Measurements from ENCODE around the gene SPPL2B. TPM values are rescaled to one million over a fixed set of nuclear protein-coding genes. Genes with fewer than 3 reads are reported as not detected.

SPPL2B gene
- total RNA-seq, 1 donor from 2014 or later = 22.5 TPM

Other genes starting within 250 kb of the SPPL2B start
- 18.7 and 25.5 TPM in 2 replicates for gene MOB3A, start 232.4 kb upstream of the SPPL2B start, total RNA-seq
- 0.46 and 0.74 TPM in 2 replicates for gene IZUMO4, start 231.8 kb upstream of the SPPL2B start, total RNA-seq
- gene AP3D1, start 177.1 kb upstream of the SPPL2B start, total RNA-seq = 90.9 and 100 TPM in 2 replicates
- 4.7 and 5.4 TPM in 2 replicates for gene DOT1L, start 164.8 kb upstream of the SPPL2B start, total RNA-seq
- gene PLEKHJ1, start 92.4 kb upstream of the SPPL2B start, total RNA-seq = 55.3 and 63.0 TPM in 2 replicates
- gene SF3A2, start 91.9 kb upstream of the SPPL2B start, total RNA-seq = 45.0 and 50.4 TPM in 2 replicates
- 0.86 and 1.1 TPM in 2 replicates for gene AMH, start 79.4 kb upstream of the SPPL2B start, total RNA-seq
- 0.07 and 0.39 TPM in 2 replicates for gene JSRP1, start 72.3 kb upstream of the SPPL2B start, total RNA-seq
- not detected in 2 replicates for gene PEAK3, start 46.5 kb upstream of the SPPL2B start, total RNA-seq
- not detected in 2 replicates for gene LINGO3, start 20.5 kb upstream of the SPPL2B start, total RNA-seq
- 112 and 144 TPM in 2 replicates for gene LSM7, start 98 bp upstream of the SPPL2B start, total RNA-seq
- not detected in 2 replicates for gene TMPRSS9, start 31.6 kb downstream of the SPPL2B start, total RNA-seq
- 59.5 and 60.3 TPM in 2 replicates for gene TIMM13, start 98.9 kb downstream of the SPPL2B start, total RNA-seq
- 128 and 224 TPM in 2 replicates for gene LMNB2, start 128.3 kb downstream of the SPPL2B start, total RNA-seq
- gene GADD45B, start 147.4 kb downstream of the SPPL2B start, total RNA-seq = 28.4 and 75.6 TPM in 2 replicates

Measured in pulmonary artery endothelial cell (primary cell).